Measurements from ENCODE around the gene SYT1. TPM values are rescaled to one million over a fixed set of nuclear protein-coding genes. Genes with fewer than 3 reads are reported as not detected.
A peak's percentile ranks its signal among the peaks of the same experiment; 100 is the strongest.

The SYT1 gene
- total RNA-seq, 1 donor from 2014 or later, result 0.37 TPM

GRCh38 chr12:78916845-78917480 lies 52.4 kb downstream of the SYT1 start:
- H3K36me3 Mint-ChIP-seq (ENCODE audit: low read depth), result peaks cover 2% of the 10 kb centered on the region
- H3K4me1 Mint-ChIP-seq (ENCODE audit: low read depth), result peaks cover 6% of the 10 kb centered on the region
- TF ChIP-seq, protein P1, sequence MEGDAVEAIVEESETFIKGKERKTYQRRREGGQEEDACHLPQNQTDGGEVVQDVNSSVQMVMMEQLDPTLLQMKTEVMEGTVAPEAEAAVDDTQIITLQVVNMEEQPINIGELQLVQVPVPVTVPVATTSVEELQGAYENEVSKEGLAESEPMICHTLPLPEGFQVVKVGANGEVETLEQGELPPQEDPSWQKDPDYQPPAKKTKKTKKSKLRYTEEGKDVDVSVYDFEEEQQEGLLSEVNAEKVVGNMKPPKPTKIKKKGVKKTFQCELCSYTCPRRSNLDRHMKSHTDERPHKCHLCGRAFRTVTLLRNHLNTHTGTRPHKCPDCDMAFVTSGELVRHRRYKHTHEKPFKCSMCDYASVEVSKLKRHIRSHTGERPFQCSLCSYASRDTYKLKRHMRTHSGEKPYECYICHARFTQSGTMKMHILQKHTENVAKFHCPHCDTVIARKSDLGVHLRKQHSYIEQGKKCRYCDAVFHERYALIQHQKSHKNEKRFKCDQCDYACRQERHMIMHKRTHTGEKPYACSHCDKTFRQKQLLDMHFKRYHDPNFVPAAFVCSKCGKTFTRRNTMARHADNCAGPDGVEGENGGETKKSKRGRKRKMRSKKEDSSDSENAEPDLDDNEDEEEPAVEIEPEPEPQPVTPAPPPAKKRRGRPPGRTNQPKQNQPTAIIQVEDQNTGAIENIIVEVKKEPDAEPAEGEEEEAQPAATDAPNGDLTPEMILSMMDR (IDR thresholded peaks at IDR 0.05), result no peak
- no peak overlapping the region for H3K27ac Mint-ChIP-seq (ENCODE audit: unreplicated experiment)
- H3K9me3 Mint-ChIP-seq (ENCODE audit: low read depth), result no peaks in the 10 kb centered on the region
- H3K27me3 Mint-ChIP-seq (ENCODE audit: low read depth), result peaks cover 19% of the 10 kb centered on the region
- no peak overlapping the region for H3K4me3 Mint-ChIP-seq (ENCODE audit: unreplicated experiment)
- DNase-seq (ENCODE audit: low spot score), result no peak

- Mint-ChIP-seq H3K36me3 (ENCODE audit: low read depth) (peaks cover 2% of the 10 kb centered on the region), H3K4me3 (ENCODE audit: unreplicated experiment) (no peak overlapping the region), H3K27me3 (ENCODE audit: low read depth) (peaks cover 14% of the 10 kb centered on the region), H3K9me3 (ENCODE audit: low read depth) (no peaks in the 10 kb centered on the region), H3K27ac (ENCODE audit: unreplicated experiment) (no peak overlapping the region), H3K4me1 (ENCODE audit: low read depth) (peaks cover 6% of the 10 kb centered on the region)
- TF ChIP-seq, protein P1 (IDR thresholded peaks at IDR 0.05), result no peak
- DNase-seq (ENCODE audit: low spot score), result no peak
These were observed 52.9 kb downstream of the SYT1 start for GRCh38 chr12:78917513-78917912.

DNA sequence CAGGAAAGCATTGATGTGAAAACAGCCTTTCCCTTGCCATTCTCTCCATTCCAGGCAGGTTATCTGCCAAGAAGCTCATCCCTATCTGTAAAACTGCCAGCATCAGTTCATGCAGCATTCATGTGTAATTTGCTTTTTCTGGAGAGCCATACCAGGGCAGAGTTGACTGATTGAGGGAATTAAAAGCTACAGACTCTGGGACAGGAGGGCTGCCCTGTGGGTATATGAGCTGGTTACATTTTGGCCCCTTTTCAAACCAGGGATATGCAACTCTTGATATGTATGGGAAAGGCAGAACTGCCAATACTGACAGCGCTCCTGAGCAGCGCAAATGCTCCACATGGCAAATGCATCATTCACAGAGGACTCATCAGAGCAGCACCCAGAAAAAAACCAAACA lies 53.7 kb downstream of the SYT1 start:
- no peaks in the 10 kb centered on the region for H3K9me3 Mint-ChIP-seq (ENCODE audit: low read depth)

GRCh38 chr12:78928200-78929074 lies 63.9 kb downstream of the SYT1 start:
- H3K36me3 Mint-ChIP-seq (ENCODE audit: low read depth), result no peaks in the 10 kb centered on the region
- DNase-seq (ENCODE audit: low spot score), result no peak
- peaks cover 3% of the 10 kb centered on the region for H3K9me3 Mint-ChIP-seq (ENCODE audit: low read depth)

More for the DNA sequence above, 53.7 kb downstream of the SYT1 start:
- no peak overlapping the region for H3K27ac Mint-ChIP-seq (ENCODE audit: unreplicated experiment)
- peaks cover 19% of the 10 kb centered on the region for H3K27me3 Mint-ChIP-seq (ENCODE audit: low read depth)
- no peak overlapping the region for H3K4me3 Mint-ChIP-seq (ENCODE audit: unreplicated experiment)
- no peak for DNase-seq (ENCODE audit: low spot score)
- H3K36me3 Mint-ChIP-seq (ENCODE audit: low read depth), result peaks cover 2% of the 10 kb centered on the region
- peaks cover 6% of the 10 kb centered on the region for H3K4me1 Mint-ChIP-seq (ENCODE audit: low read depth)
- TF ChIP-seq, protein P1 (IDR thresholded peaks at IDR 0.05), result no peak

GRCh38 chr12:78929075-78929418 lies 64.5 kb downstream of the SYT1 start:
- no peaks in the 10 kb centered on the region for H3K4me1 Mint-ChIP-seq (ENCODE audit: low read depth)
- peaks cover 3% of the 10 kb centered on the region for H3K9me3 Mint-ChIP-seq (ENCODE audit: low read depth)
- peaks cover 16% of the 10 kb centered on the region for H3K27me3 Mint-ChIP-seq (ENCODE audit: low read depth)
- H3K27ac Mint-ChIP-seq (ENCODE audit: unreplicated experiment), result no peak overlapping the region
- DNase-seq (ENCODE audit: low spot score), result no peak
- TF ChIP-seq, protein P1 (IDR thresholded peaks at IDR 0.05), result no peak
- H3K36me3 Mint-ChIP-seq (ENCODE audit: low read depth), result no peaks in the 10 kb centered on the region
- H3K4me3 Mint-ChIP-seq (ENCODE audit: unreplicated experiment), result no peak overlapping the region

More at GRCh38 chr12:78928200-78929074, 63.9 kb downstream of the SYT1 start:
- TF ChIP-seq, protein P1 (IDR thresholded peaks at IDR 0.05), result no peak
- H3K27ac Mint-ChIP-seq (ENCODE audit: unreplicated experiment), result peak overlapping the region; percentile 2
- H3K4me1 Mint-ChIP-seq (ENCODE audit: low read depth), result no peaks in the 10 kb centered on the region
- peaks cover 18% of the 10 kb centered on the region for H3K27me3 Mint-ChIP-seq (ENCODE audit: low read depth)
- no peak overlapping the region for H3K4me3 Mint-ChIP-seq (ENCODE audit: unreplicated experiment)
